Panc1 (cell line): Measurements from ENCODE around the gene NDUFS8. TPM values are rescaled to one million over a fixed set of nuclear protein-coding genes. Genes with fewer than 3 reads are reported as not detected.
A peak's percentile ranks its signal among the peaks of the same experiment; 100 is the strongest.

ENCODE experiments used
- ATAC-seq: fragments of 200-7000 bp; cut with Tn5 transposase; 2 replicates; pipeline ENCODE4 v1.9.1; 2020; ENCODE audit warnings: mild to moderate bottlenecking, moderate library complexity
- BruUV-seq: library from RNA; stranded (reverse); fragments of 400-500 nt; replicated peaks from 2 replicates; lab custom pipeline; 2021; lab: Mats Ljungman, UMichigan
- CTCF ChIA-PET: fragments of 300-600 bp; sonication (Branson Sonifier 250); formaldehyde crosslinking; loops from one replicate; lab custom pipeline; 2022; ENCODE audit warnings: antibody characterized with exemption; lab: Charles Lee
- POLR2A ChIA-PET: fragments of 300-600 bp; sonication (Branson Sonifier 250); formaldehyde crosslinking; loops from one replicate; lab custom pipeline; 2022; ENCODE audit warnings: antibody characterized with exemption; lab: Charles Lee
- DNase-seq: peaks from one replicate; pipeline ENCODE4 v3.0.0-alpha.2; 2010; ENCODE audit warnings: low read depth, low spot score
- H3K27ac ChIP-seq: 2 replicates; pipeline ENCODE4 v1.5.1; 2011; ENCODE audit warnings: mild to moderate bottlenecking, low read length, inconsistent platforms
- H3K27me3 ChIP-seq: fragments of 200-500 bp; sonication (Bioruptor generic); 2 replicates; pipeline ENCODE4 v1.6.0; 2014; ENCODE audit warnings: low read length, inconsistent platforms; ENCODE audit not compliant: control insufficient read depth, insufficient read depth
- H3K36me3 ChIP-seq: fragments of 200-500 bp; sonication (Bioruptor generic); 2 replicates; pipeline ENCODE4 v1.5.1; 2014; ENCODE audit warnings: inconsistent platforms, mild to moderate bottlenecking, low read length, moderate library complexity; ENCODE audit not compliant: control insufficient read depth, insufficient read depth
- H3K4me1 ChIP-seq: 2 replicates; pipeline ENCODE4 v1.5.1; 2011; ENCODE audit warnings: inconsistent platforms, mild to moderate bottlenecking, low read length, moderate library complexity; ENCODE audit not compliant: control insufficient read depth, insufficient read depth
- H3K4me3 ChIP-seq, 2 experiments: 2 replicates each; pipeline ENCODE4 v1.5.1; 2011 to 2012; ENCODE audit warnings: low read depth in 2 of 2, low read length in 2 of 2, mild to moderate bottlenecking in 2 of 2, inconsistent platforms in 1 of 2, moderate library complexity in 1 of 2
- H3K9me3 ChIP-seq: fragments of 200-500 bp; sonication (Bioruptor generic); 2 replicates; pipeline ENCODE4 v1.5.1; 2014; ENCODE audit warnings: low read depth, mild to moderate bottlenecking, inconsistent platforms, low read length, moderate library complexity; ENCODE audit not compliant: control insufficient read depth, insufficient read depth
- CTCF ChIP-seq: fragments of 450-650 bp; IDR thresholded peaks from 2 replicates; pipeline ENCODE4 v1.5.1; 2017; ENCODE audit warnings: mild to moderate bottlenecking
- POLR2AphosphoS5 ChIP-seq: IDR thresholded peaks from 2 replicates; pipeline ENCODE4 v1.6.1; 2012; ENCODE audit warnings: mild to moderate bottlenecking, low read depth, low read length, moderate library complexity
- REST ChIP-seq, 2 experiments: IDR thresholded peaks; 2 replicates each; pipeline ENCODE4 v1.6.1; 2011 to 2012; ENCODE audit warnings: low read depth in 2 of 2, control low read depth in 1 of 2, low read length in 1 of 2, mild to moderate bottlenecking in 1 of 2, moderate library complexity in 1 of 2; ENCODE audit not compliant: insufficient read depth in 1 of 2
- SIN3A ChIP-seq: IDR thresholded peaks from 2 replicates; pipeline ENCODE4 v1.6.1; 2012; ENCODE audit warnings: low read depth, mild to moderate bottlenecking, low read length, moderate library complexity, borderline replicate concordance; ENCODE audit not compliant: insufficient read depth
- in situ Hi-C: cut with HindIII; loops from 2 replicates; pipeline ENCODE4 v1.10.0; 2016; ENCODE audit warnings: low sequenced_read_pairs, low pct_unique_long_range_greater_than_20kb
- intact Hi-C: fragments of 100-400 bp; cut with micrococcal nuclease; formaldehyde crosslinking; loops from one replicate; pipeline ENCODE4 v1.10.0; 2022; ENCODE audit not compliant: unreplicated experiment
- total RNA-seq: library from RNA; stranded (reverse); gene quantifications from one replicate; pipeline ENCODE4 v1.2.1, GENCODE V29; 2021; ENCODE audit not compliant: unreplicated experiment

NDUFS8 gene
- total RNA-seq, 1 experiment from 2014 or later: 289 TPM

DNA sequence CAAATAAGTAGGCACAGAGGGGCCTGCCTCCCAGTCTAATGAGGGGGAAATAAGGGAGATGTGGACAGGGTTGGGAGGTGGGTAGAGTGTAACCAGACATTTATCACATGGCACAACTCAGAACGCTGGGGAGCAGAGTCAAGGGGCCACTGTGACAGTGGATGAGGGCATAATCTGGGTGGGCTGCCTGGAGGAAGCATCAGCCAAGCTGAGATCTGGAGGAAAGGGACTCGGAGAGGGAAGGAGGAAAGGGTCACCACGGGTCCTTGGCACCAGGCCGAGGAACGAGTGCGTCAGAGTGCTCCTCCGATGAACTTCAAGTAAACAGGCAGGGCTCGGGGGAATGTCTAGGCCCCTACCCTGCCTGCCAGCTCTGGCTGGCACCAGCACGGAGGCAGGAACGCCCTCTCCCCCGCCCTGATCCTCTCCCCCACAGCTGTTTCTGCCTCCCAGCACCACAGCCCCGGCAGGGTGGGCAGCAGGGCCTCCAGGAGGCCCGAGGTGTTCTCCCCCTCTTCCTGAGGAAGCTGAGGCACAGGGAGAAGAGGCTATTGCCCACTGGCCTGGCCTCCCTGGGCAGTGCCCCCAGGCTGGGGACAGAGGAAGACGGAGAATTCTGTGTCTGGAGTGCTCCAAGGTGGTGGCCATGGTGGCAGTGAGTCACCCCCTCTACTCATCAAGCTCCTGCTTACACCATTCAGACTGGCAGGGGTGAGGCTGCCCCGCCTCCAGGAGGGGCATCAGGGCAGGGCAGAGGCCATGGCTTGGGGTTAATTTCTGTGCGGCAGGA, 16.1 kb upstream of the NDUFS8 start:
- Histone ChIP-seq H3K9me3 (no peaks in the 10 kb centered on the region), H3K27ac (peak overlapping the region; percentile 92), H3K4me1 (peaks cover 80% of the 10 kb centered on the region), H3K27me3 (no peaks in the 10 kb centered on the region), H3K4me3 (peak overlapping the region in 1 of 2 experiments; percentile 22; a peak in 1 of 4 replicates), H3K36me3 (no peaks in the 10 kb centered on the region)
- BruUV-seq: no TSS peak
- DNase-seq (peak; percentile 69), ATAC-seq (peak; percentile 62)
- in situ Hi-C loops (no loop called here), intact Hi-C loops (no loop called here)
- no peak for TF ChIP-seq CTCF
- TF ChIP-seq POLR2AphosphoS5: peak; percentile 2; the same call in 1 of the 2 replicates
- POLR2A ChIA-PET: interaction anchor here (0.6 kb wide), 1 partner anchor 759 kb away, joined by 3 read pairs; no protein-coding TSS in a partner anchor
- CTCF ChIA-PET: no interaction called here

GRCh38 chr11:68014947-68015447, 15.5 kb upstream of the NDUFS8 start:
- intact Hi-C loops (no loop called here), in situ Hi-C loops (no loop called here)
- no peaks in the 10 kb centered on the region for H3K27me3 ChIP-seq
- peaks cover 76% of the 10 kb centered on the region for H3K4me1 ChIP-seq
- ChIA-PET CTCF (no interaction called here), POLR2A (interaction anchor here (0.6 kb wide), 1 partner anchor 758 kb away, joined by 3 read pairs; no protein-coding TSS in a partner anchor)
- DNase-seq: no peak
- TF ChIP-seq REST (IDR thresholded peaks at IDR 0.05; ENCODE audit: insufficient read depth in 1 of 2, low read depth in 2 of 2, low read length in 1 of 2) (no peak), CTCF (no peak), SIN3A (no peak), POLR2AphosphoS5 (0 out of 2 replicates have a peak, but pooled peaks have one; percentile 9)
- H3K4me3 ChIP-seq: no peak overlapping the region
- no peaks in the 10 kb centered on the region for H3K36me3 ChIP-seq
- no peaks in the 10 kb centered on the region for H3K9me3 ChIP-seq
- ATAC-seq: no peak
- BruUV-seq: no TSS peak
- H3K27ac ChIP-seq: peak overlapping the region; percentile 92
